ENCODE measurements around the gene DNMT3A. TPM values are rescaled to one million over a fixed set of nuclear protein-coding genes. Genes with fewer than 3 reads are reported as not detected.

DNMT3A gene
- total RNA-seq, 4 donors from 2014 or later, result 5.9 to 14.1 (median 8.0) TPM

- in situ Hi-C loops (cut with MboI; ENCODE audit: low sequenced_read_pairs in 4 of 4), result no loop called here
These were observed 114.1 kb downstream of the DNMT3A start for GRCh38 chr2:25227576-25227975.

GRCh38 chr2:25226827-25227226 is 114.9 kb downstream of the DNMT3A start:
- Histone ChIP-seq H3K27ac (no peak overlapping the region), H3K36me3 (peaks cover 0 to 4% of the 10 kb centered on the region in 2 donors), H3K4me1 (peaks cover 0 to 3% of the 10 kb centered on the region in 2 donors), H3K9me3 (no peaks in the 10 kb centered on the region), H3K4me3 (no peak overlapping the region), H3K27me3 (no peaks in the 10 kb centered on the region)
- in situ Hi-C loops (cut with MboI; ENCODE audit: low sequenced_read_pairs in 4 of 4), result no loop called here
- DNase-seq (no peak), ATAC-seq (no peak)
- TF ChIP-seq POLR2A (IDR thresholded peaks at IDR 0.05), result no peak
- no peak for TF ChIP-seq CTCF (IDR thresholded peaks at IDR 0.05 in 4 of 5, conservative IDR thresholded peaks at IDR 0.05 in 1 of 5)
- intact Hi-C loops (cut with DNase I; ENCODE audit: low total_unique reads), result no loop called here

More at GRCh38 chr2:25227576-25227975, 114.1 kb downstream of the DNMT3A start:
- Histone ChIP-seq H3K36me3 (peaks cover 0 to 11% of the 10 kb centered on the region in 2 donors), H3K9me3 (no peaks in the 10 kb centered on the region), H3K27me3 (no peaks in the 10 kb centered on the region), H3K4me3 (no peak overlapping the region), H3K27ac (no peak overlapping the region), H3K4me1 (peaks cover 0 to 3% of the 10 kb centered on the region in 2 donors)
- ATAC-seq, result no peak
- TF ChIP-seq CTCF (IDR thresholded peaks at IDR 0.05 in 4 of 5, conservative IDR thresholded peaks at IDR 0.05 in 1 of 5) (no peak), POLR2A (IDR thresholded peaks at IDR 0.05) (no peak)
- intact Hi-C loops (cut with DNase I; ENCODE audit: low total_unique reads), result no loop called here
- DNase-seq, result no peak

GRCh38 chr2:25222477-25223121 is 119.1 kb downstream of the DNMT3A start:
- ATAC-seq, result no peak
- Histone ChIP-seq H3K36me3 (no peaks in the 10 kb centered on the region), H3K27me3 (no peaks in the 10 kb centered on the region), H3K4me1 (no peaks in the 10 kb centered on the region), H3K4me3 (no peak overlapping the region), H3K9me3 (no peaks in the 10 kb centered on the region), H3K27ac (no peak overlapping the region)
- no peak for DNase-seq
- intact Hi-C loops (cut with DNase I; ENCODE audit: low total_unique reads), result no loop called here
- in situ Hi-C loops (cut with MboI; ENCODE audit: low sequenced_read_pairs in 4 of 4), result no loop called here
- TF ChIP-seq CTCF (IDR thresholded peaks at IDR 0.05 in 4 of 5, conservative IDR thresholded peaks at IDR 0.05 in 1 of 5) (no peak), POLR2A (IDR thresholded peaks at IDR 0.05) (no peak)

- H3K36me3 ChIP-seq, result no peaks in the 10 kb centered on the region
- no peaks in the 10 kb centered on the region for H3K27me3 ChIP-seq
- H3K27ac ChIP-seq, result no peak overlapping the region
- TF ChIP-seq CTCF (IDR thresholded peaks at IDR 0.05 in 4 of 5, conservative IDR thresholded peaks at IDR 0.05 in 1 of 5) (no peak), POLR2A (IDR thresholded peaks at IDR 0.05) (no peak)
- DNase-seq (no peak), ATAC-seq (no peak)
- intact Hi-C loops (cut with DNase I; ENCODE audit: low total_unique reads), result no loop called here
- no peaks in the 10 kb centered on the region for H3K9me3 ChIP-seq
- no peaks in the 10 kb centered on the region for H3K4me1 ChIP-seq
- no peak overlapping the region for H3K4me3 ChIP-seq
- in situ Hi-C loops (cut with MboI; ENCODE audit: low sequenced_read_pairs in 4 of 4), result no loop called here
These were observed 120.1 kb downstream of the DNMT3A start for GRCh38 chr2:25221579-25221978.

GRCh38 chr2:25220313-25220712 is 121.4 kb downstream of the DNMT3A start:
- intact Hi-C loops (cut with DNase I; ENCODE audit: low total_unique reads) (no loop called here), in situ Hi-C loops (cut with MboI; ENCODE audit: low sequenced_read_pairs in 4 of 4) (no loop called here)
- Histone ChIP-seq H3K27me3 (no peaks in the 10 kb centered on the region), H3K27ac (no peak overlapping the region), H3K9me3 (no peaks in the 10 kb centered on the region), H3K4me1 (no peaks in the 10 kb centered on the region), H3K4me3 (no peak overlapping the region), H3K36me3 (no peaks in the 10 kb centered on the region)
- DNase-seq, result no peak
- TF ChIP-seq POLR2A (IDR thresholded peaks at IDR 0.05) (no peak), CTCF (IDR thresholded peaks at IDR 0.05 in 4 of 5, conservative IDR thresholded peaks at IDR 0.05 in 1 of 5) (no peak)
- ATAC-seq, result no peak
